ENCODE results near the gene HSDL2.
"Not testable (repeated sequence)": the region's sequence is repeated elsewhere in the genome, so short reads cannot be mapped to it uniquely, and the experiment has no call there.

The HSDL2 gene

GRCh38 chr9:112371060-112371459, 8.8 kb upstream of the HSDL2 start:
- H3K79me1 ChIP-seq (ENCODE audit: low read length): no peaks in the 10 kb centered on the region
- H3K27me3 ChIP-seq (ENCODE audit: insufficient read depth, low read length): no peaks in the 10 kb centered on the region
- H3K18ac ChIP-seq (ENCODE audit: low read length): no peak overlapping the region
- H4K12ac ChIP-seq (ENCODE audit: low read depth, low read length): no peak overlapping the region
- H3K4me3 ChIP-seq (ENCODE audit: low read depth, low read length): no peak overlapping the region
- no peak overlapping the region for H3K14ac ChIP-seq (ENCODE audit: low read length)
- H4K91ac ChIP-seq (ENCODE audit: low read depth, low read length): no peak overlapping the region
- H3K23ac ChIP-seq (ENCODE audit: low read length): no peak overlapping the region
- no peak overlapping the region for H2AK5ac ChIP-seq (ENCODE audit: low read length)
- no peak overlapping the region for H3K4ac ChIP-seq (ENCODE audit: low read depth, low read length)
- no peak overlapping the region for H3K27ac ChIP-seq (ENCODE audit: low read depth, low read length)
- peaks cover 11% of the 10 kb centered on the region for H3K9me3 ChIP-seq (ENCODE audit: insufficient read depth, low read depth, low read length)
- no CpG with 5 or more reads among the region's 1 CpG for WGBS (ENCODE audit: extremely low coverage, insufficient coverage, insufficient read length)
- no peaks in the 10 kb centered on the region for H3K79me2 ChIP-seq (ENCODE audit: control insufficient read depth, insufficient read depth, low read length, poor library complexity)
- no peaks in the 10 kb centered on the region for H3K36me3 ChIP-seq (ENCODE audit: control insufficient read depth in 1 of 2, insufficient read depth in 2 of 2, low read length in 2 of 2)
- H2BK120ac ChIP-seq (ENCODE audit: insufficient read depth, low read length, poor library complexity): no peak overlapping the region
- no peak for DNase-seq
- no peak overlapping the region for H3K9ac ChIP-seq (ENCODE audit: low read length)
- H3K4me1 ChIP-seq (ENCODE audit: control insufficient read depth in 1 of 2, insufficient read depth in 2 of 2, low read length in 2 of 2): no peaks in the 10 kb centered on the region
- no peak overlapping the region for H4K8ac ChIP-seq (ENCODE audit: low read depth, low read length)
- no peak overlapping the region for H2AFZ ChIP-seq (ENCODE audit: insufficient read depth, low read length, poor library complexity)
- H3K4me2 ChIP-seq (ENCODE audit: low read length): no peak overlapping the region
- H2BK5ac ChIP-seq (ENCODE audit: low read depth, low read length, poor library complexity): no peak overlapping the region
- no peak overlapping the region for H2BK12ac ChIP-seq (ENCODE audit: low read length)

- H3K4me3 ChIP-seq (ENCODE audit: low read depth, low read length); H4K91ac ChIP-seq (ENCODE audit: low read depth, low read length); H2AK5ac ChIP-seq (ENCODE audit: low read length); H3K79me2 ChIP-seq (ENCODE audit: control insufficient read depth, insufficient read depth, low read length, poor library complexity); H3K4me2 ChIP-seq (ENCODE audit: low read length); H3K9me3 ChIP-seq (ENCODE audit: insufficient read depth, low read depth, low read length); H3K27ac ChIP-seq (ENCODE audit: low read depth, low read length); H3K27me3 ChIP-seq (ENCODE audit: insufficient read depth, low read length); H3K14ac ChIP-seq (ENCODE audit: low read length); H3K4me1 ChIP-seq (ENCODE audit: control insufficient read depth in 1 of 2, insufficient read depth in 2 of 2, low read length in 2 of 2); H3K36me3 ChIP-seq (ENCODE audit: control insufficient read depth in 1 of 2, insufficient read depth in 2 of 2, low read length in 2 of 2); H2BK5ac ChIP-seq (ENCODE audit: low read depth, low read length, poor library complexity); H3K18ac ChIP-seq (ENCODE audit: low read length); H3K79me1 ChIP-seq (ENCODE audit: low read length); DNase-seq; H2BK120ac ChIP-seq (ENCODE audit: insufficient read depth, low read length, poor library complexity); H2BK12ac ChIP-seq (ENCODE audit: low read length); H3K23ac ChIP-seq (ENCODE audit: low read length); H4K12ac ChIP-seq (ENCODE audit: low read depth, low read length); H3K9ac ChIP-seq (ENCODE audit: low read length); H3K4ac ChIP-seq (ENCODE audit: low read depth, low read length); H4K8ac ChIP-seq (ENCODE audit: low read depth, low read length); H2AFZ ChIP-seq (ENCODE audit: insufficient read depth, low read length, poor library complexity): not testable (repeated sequence)
- no CpG with 5 or more reads among the region's 2 CpGs for WGBS (ENCODE audit: extremely low coverage, insufficient coverage, insufficient read length)
These were observed 6.2 kb upstream of the HSDL2 start for GRCh38 chr9:112373666-112374065.

GRCh38 chr9:112374232-112374631, 5.7 kb upstream of the HSDL2 start:
- WGBS (ENCODE audit: extremely low coverage, insufficient coverage, insufficient read length): no CpG with 5 or more reads among the region's 2 CpGs

GRCh38 chr9:112375361-112375760, 4.5 kb upstream of the HSDL2 start:
- no peak overlapping the region for H3K14ac ChIP-seq (ENCODE audit: low read length)
- no peak overlapping the region for H3K4me2 ChIP-seq (ENCODE audit: low read length)
- no peak overlapping the region for H3K9ac ChIP-seq (ENCODE audit: low read length)
- no peaks in the 10 kb centered on the region for H3K27me3 ChIP-seq (ENCODE audit: insufficient read depth, low read length)
- no peak for DNase-seq
- H2BK120ac ChIP-seq (ENCODE audit: insufficient read depth, low read length, poor library complexity): no peak overlapping the region
- no peak overlapping the region for H4K12ac ChIP-seq (ENCODE audit: low read depth, low read length)
- no peaks in the 10 kb centered on the region for H3K9me3 ChIP-seq (ENCODE audit: insufficient read depth, low read depth, low read length)
- no CpG with 5 or more reads among the region's 5 CpGs for WGBS (ENCODE audit: extremely low coverage, insufficient coverage, insufficient read length)
- H4K91ac ChIP-seq (ENCODE audit: low read depth, low read length): no peak overlapping the region
- H2AFZ ChIP-seq (ENCODE audit: insufficient read depth, low read length, poor library complexity): no peak overlapping the region
- no peak overlapping the region for H2BK5ac ChIP-seq (ENCODE audit: low read depth, low read length, poor library complexity)
- H3K27ac ChIP-seq (ENCODE audit: low read depth, low read length): no peak overlapping the region
- H2AK5ac ChIP-seq (ENCODE audit: low read length): no peak overlapping the region
- no peak overlapping the region for H3K4ac ChIP-seq (ENCODE audit: low read depth, low read length)
- no peak overlapping the region for H4K8ac ChIP-seq (ENCODE audit: low read depth, low read length)
- H3K18ac ChIP-seq (ENCODE audit: low read length): no peak overlapping the region
- peaks cover 7% of the 10 kb centered on the region for H3K79me1 ChIP-seq (ENCODE audit: low read length)
- H3K36me3 ChIP-seq (ENCODE audit: control insufficient read depth in 1 of 2, insufficient read depth in 2 of 2, low read length in 2 of 2): no peaks in the 10 kb centered on the region
- H2BK12ac ChIP-seq (ENCODE audit: low read length): no peak overlapping the region
- H3K4me1 ChIP-seq (ENCODE audit: control insufficient read depth in 1 of 2, insufficient read depth in 2 of 2, low read length in 2 of 2): no peaks in the 10 kb centered on the region
- H3K4me3 ChIP-seq (ENCODE audit: low read depth, low read length): no peak overlapping the region
- H3K23ac ChIP-seq (ENCODE audit: low read length): no peak overlapping the region
- peaks cover 4% of the 10 kb centered on the region for H3K79me2 ChIP-seq (ENCODE audit: control insufficient read depth, insufficient read depth, low read length, poor library complexity)

More at GRCh38 chr9:112374232-112374631, 5.7 kb upstream of the HSDL2 start:
- not testable (repeated sequence) for H4K12ac ChIP-seq (ENCODE audit: low read depth, low read length); H3K9me3 ChIP-seq (ENCODE audit: insufficient read depth, low read depth, low read length); H3K18ac ChIP-seq (ENCODE audit: low read length); H3K36me3 ChIP-seq (ENCODE audit: control insufficient read depth in 1 of 2, insufficient read depth in 2 of 2, low read length in 2 of 2); H2AFZ ChIP-seq (ENCODE audit: insufficient read depth, low read length, poor library complexity); H3K14ac ChIP-seq (ENCODE audit: low read length); H3K9ac ChIP-seq (ENCODE audit: low read length); H3K23ac ChIP-seq (ENCODE audit: low read length); H3K4me3 ChIP-seq (ENCODE audit: low read depth, low read length); H3K79me2 ChIP-seq (ENCODE audit: control insufficient read depth, insufficient read depth, low read length, poor library complexity); H2BK12ac ChIP-seq (ENCODE audit: low read length); H2AK5ac ChIP-seq (ENCODE audit: low read length); H2BK5ac ChIP-seq (ENCODE audit: low read depth, low read length, poor library complexity); DNase-seq; H3K4me1 ChIP-seq (ENCODE audit: control insufficient read depth in 1 of 2, insufficient read depth in 2 of 2, low read length in 2 of 2); H3K27me3 ChIP-seq (ENCODE audit: insufficient read depth, low read length); H2BK120ac ChIP-seq (ENCODE audit: insufficient read depth, low read length, poor library complexity); H4K91ac ChIP-seq (ENCODE audit: low read depth, low read length); H3K4ac ChIP-seq (ENCODE audit: low read depth, low read length); H3K4me2 ChIP-seq (ENCODE audit: low read length); H3K79me1 ChIP-seq (ENCODE audit: low read length); H3K27ac ChIP-seq (ENCODE audit: low read depth, low read length); H4K8ac ChIP-seq (ENCODE audit: low read depth, low read length)
